Lung (tissue), 12 donors: Measurements from ENCODE around the gene IL16. TPM values are rescaled to one million over a fixed set of nuclear protein-coding genes. Genes with fewer than 3 reads are reported as not detected.

ENCODE experiments used
- ATAC-seq: fragments of 200-7000 bp; cut with Tn5 transposase; one replicate; pipeline ENCODE4 v1.9.1; 2020; ENCODE audit warnings: moderate number of reproducible peaks; ENCODE audit not compliant: insufficient read depth, low FRiP score
- DNase-seq, 3 donors: peaks; one replicate each; pipeline ENCODE4 v3.0.0-alpha.2; 2013 to 2017
- H3K27ac ChIP-seq, 2 donors: one replicate each; pipeline ENCODE4 v1.5.1; 2013; ENCODE audit warnings: mild to moderate bottlenecking in 2 of 2, moderate library complexity in 2 of 2, control low read depth in 1 of 2, inconsistent platforms in 1 of 2, low read depth in 1 of 2, low read length in 1 of 2
- H3K27me3 ChIP-seq, 3 donors: one replicate each; pipeline ENCODE4 v1.5.1; 2013; ENCODE audit warnings: low read length in 2 of 3; ENCODE audit not compliant: control insufficient read depth in 3 of 3, insufficient read depth in 3 of 3
- H3K36me3 ChIP-seq, 4 donors: one replicate each; pipeline ENCODE4 v1.5.1; 2013; ENCODE audit warnings: low read length in 4 of 4, mild to moderate bottlenecking in 1 of 4, moderate library complexity in 1 of 4; ENCODE audit not compliant: control insufficient read depth in 4 of 4, insufficient read depth in 4 of 4
- H3K4me1 ChIP-seq, 5 donors: one replicate each; pipeline ENCODE4 v1.5.1; 2013; ENCODE audit warnings: low read length in 5 of 5, mild to moderate bottlenecking in 2 of 5, moderate library complexity in 1 of 5; ENCODE audit not compliant: control insufficient read depth in 5 of 5, insufficient read depth in 5 of 5
- H3K4me3 ChIP-seq: one replicate; pipeline ENCODE4 v1.5.1; 2013; ENCODE audit warnings: mild to moderate bottlenecking, control low read depth, moderate library complexity
- H3K9ac ChIP-seq, 2 donors: one replicate each; pipeline ENCODE4 v1.5.1; 2013; ENCODE audit warnings: low read length in 2 of 2, control low read depth in 1 of 2; ENCODE audit not compliant: insufficient read depth in 1 of 2
- H3K9me3 ChIP-seq, 4 donors: one replicate each; pipeline ENCODE4 v1.5.1; 2013; ENCODE audit warnings: low read length in 3 of 4, mild to moderate bottlenecking in 1 of 4, moderate library complexity in 1 of 4; ENCODE audit not compliant: control insufficient read depth in 4 of 4, insufficient read depth in 3 of 4
- CTCF ChIP-seq: IDR thresholded peaks from 2 replicates; pipeline ENCODE4 v1.5.1; 2012; ENCODE audit warnings: mild to moderate bottlenecking; ENCODE audit errors: control extremely low read depth, extremely low read depth
- WGBS, 2 donors: extraction: QIAGEN DNeasy Blood & Tissue Kit; methylation state at CpG; one replicate each; pipeline ENCODE4 v1.1.7; 2013; 5-methylcytosine and 5-hydroxymethylcytosine counted together
- polyA plus RNA-seq, 2 donors: library from polyadenylated mRNA; stranded (reverse); fragments of 200-250 nt; gene quantifications; one replicate each; pipeline ENCODE4 v1.2.1, GENCODE V29; 2013
- total RNA-seq, 2 donors: library from RNA; depleted of rRNA in 1 of 2; stranded (reverse); fragments of >200 nt in 1 of 2; gene quantifications; one replicate each; pipeline ENCODE4 v1.2.1, GENCODE V29; 2014 to 2021
- donor health status: control.
- donor health status: control.
- donor health status: Bipolar disorder and iron deficiency.
- donor health status: healthy.
- donor health status: DM: yes; HTN: yes; CAD: no.

IL16 gene
- total and polyA plus RNA-seq, 4 donors, result 18.8 to 45.4 (median 24.4) TPM

GRCh38 chr15:81299156-81299555 is 102.5 kb downstream of the IL16 start:
- H3K36me3 ChIP-seq, result peaks cover 0 to 26% (median 5%) of the 10 kb centered on the region in 4 donors
- peaks cover 0 to 24% (median 0%) of the 10 kb centered on the region in 5 donors for H3K4me1 ChIP-seq
- 76 to 82% methylated on average over 3 of the region's 3 CpGs for WGBS, 2 donors
- DNase-seq, result no peak
- no peak for ATAC-seq
- no peaks in the 10 kb centered on the region for H3K9me3 ChIP-seq
- no peak for TF ChIP-seq CTCF
- no peak overlapping the region for H3K4me3 ChIP-seq
- H3K9ac ChIP-seq, result no peak overlapping the region
- H3K27me3 ChIP-seq, result no peaks in the 10 kb centered on the region
- no peak overlapping the region for H3K27ac ChIP-seq

GRCh38 chr15:81299630-81300273 is 103.1 kb downstream of the IL16 start:
- 65 to 74% methylated on average over 14 of the region's 14 CpGs for WGBS, 2 donors
- H3K36me3 ChIP-seq, result peaks cover 0 to 26% (median 5%) of the 10 kb centered on the region in 4 donors

GRCh38 chr15:81301385-81301784 is 104.7 kb downstream of the IL16 start:
- Histone ChIP-seq H3K27ac (peak overlapping the region in 1 of 2 donors; percentile 41), H3K4me3 (no peak overlapping the region), H3K27me3 (no peaks in the 10 kb centered on the region), H3K9ac (no peak overlapping the region), H3K36me3 (peaks cover 0 to 36% (median 8%) of the 10 kb centered on the region in 4 donors), H3K9me3 (no peaks in the 10 kb centered on the region), H3K4me1 (peaks cover 0 to 18% (median 0%) of the 10 kb centered on the region in 5 donors)
- DNase-seq (no peak), ATAC-seq (no peak)
- no peak for TF ChIP-seq CTCF
- 86 to 90% methylated on average over 4 of the region's 4 CpGs for WGBS, 2 donors

More at GRCh38 chr15:81299630-81300273, 103.1 kb downstream of the IL16 start:
- no peak for TF ChIP-seq CTCF
- Histone ChIP-seq H3K9ac (no peak overlapping the region), H3K4me1 (peaks cover 0 to 20% (median 0%) of the 10 kb centered on the region in 5 donors), H3K9me3 (no peaks in the 10 kb centered on the region), H3K27ac (no peak overlapping the region), H3K4me3 (no peak overlapping the region), H3K27me3 (no peaks in the 10 kb centered on the region)
- no peak for DNase-seq
- ATAC-seq, result no peak
